HL-60/S4 (cell line): ENCODE results near the gene CSPG4.
"Not testable (repeated sequence)": the region's sequence is repeated elsewhere in the genome, so short reads cannot be mapped to it uniquely, and the experiment has no call there.

Experiments
- in situ Hi-C: fragments of 300-500 bp; cut with MboI; formaldehyde crosslinking; loops from 2 replicates; pipeline ENCODE4 v1.14.3; 2022; ENCODE audit warnings: low sequenced_read_pairs

The CSPG4 gene

DNA sequence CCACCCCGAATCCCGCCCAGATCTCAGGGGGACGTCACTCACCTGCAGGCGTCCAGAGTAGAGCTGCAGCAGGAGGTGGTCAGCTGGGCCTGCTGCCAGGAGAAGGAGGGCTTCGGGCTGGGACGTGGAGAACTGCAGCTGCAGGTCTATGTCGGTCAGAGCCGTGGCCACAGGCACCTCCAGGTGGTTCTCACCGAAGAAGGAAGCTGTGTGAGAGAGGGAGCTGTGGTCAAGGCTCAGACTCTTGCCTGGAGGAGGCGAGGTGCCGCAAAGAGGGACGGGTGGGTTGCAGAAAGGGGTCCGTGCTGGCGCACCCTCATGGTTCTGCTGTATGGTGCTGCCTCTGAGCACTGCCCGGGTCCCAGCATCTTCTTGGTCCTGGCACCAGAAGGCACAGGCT lies 19.6 kb downstream of the CSPG4 start:
- in situ Hi-C loops, result not testable (repeated sequence)

GRCh38 chr15:75692311-75692710 lies 20.3 kb downstream of the CSPG4 start:
- in situ Hi-C loops, result not testable (repeated sequence)

DNA sequence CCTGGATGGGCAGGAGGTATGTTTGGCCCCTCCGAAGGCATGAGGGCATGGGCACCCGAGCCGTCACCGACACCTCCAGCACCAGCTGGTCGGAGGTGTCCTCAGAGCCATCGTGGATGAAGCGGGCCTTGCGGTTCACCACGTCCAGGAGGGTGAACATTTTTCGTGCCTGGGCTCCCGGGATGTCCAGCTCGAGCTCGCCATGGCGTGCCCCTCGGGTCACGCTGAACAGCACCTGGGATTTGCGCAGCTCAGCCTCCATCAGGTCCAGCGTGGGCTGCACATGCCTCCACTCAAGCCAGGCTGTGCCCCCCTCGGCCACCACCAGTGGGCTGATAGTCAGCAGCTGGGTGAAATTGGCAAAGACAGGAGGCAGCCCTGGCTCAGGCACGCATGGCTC lies 23.2 kb downstream of the CSPG4 start:
- in situ Hi-C loops, result loop anchor here (5.0 kb wide), 1 partner anchor 103 kb away; no protein-coding TSS in a partner anchor

DNA sequence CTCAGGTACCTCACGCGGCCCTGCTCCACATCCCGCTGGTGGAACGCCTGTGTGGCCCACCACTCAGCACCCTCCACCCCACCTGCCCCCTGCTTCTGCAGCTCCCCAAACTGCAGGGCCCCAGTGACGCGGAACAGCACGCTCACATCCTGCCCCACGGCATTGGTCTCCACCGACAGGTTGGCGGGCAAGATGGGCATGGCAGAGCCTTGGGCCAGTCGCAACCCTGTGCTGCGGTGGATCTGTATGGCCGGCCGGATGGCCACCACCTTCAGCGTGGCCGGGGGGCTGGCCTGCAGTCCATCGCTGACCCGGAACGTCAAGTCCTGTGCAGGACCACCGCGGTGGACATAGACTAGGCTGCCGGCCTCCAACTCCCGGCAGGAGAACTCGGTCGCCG lies 23.8 kb downstream of the CSPG4 start:
- in situ Hi-C loops, result loop anchor here (5.0 kb wide), 1 partner anchor 103 kb away; no protein-coding TSS in a partner anchor

- in situ Hi-C loops, result loop anchor here (5.0 kb wide), 1 partner anchor 104 kb away; no protein-coding TSS in a partner anchor
Observed at GRCh38 chr15:75688278-75688557, 24.4 kb downstream of the CSPG4 start.

GRCh38 chr15:75687486-75688277 lies 25.0 kb downstream of the CSPG4 start:
- in situ Hi-C loops, result loop anchor here (5.0 kb wide), 1 partner anchor 105 kb away; no protein-coding TSS in a partner anchor

DNA sequence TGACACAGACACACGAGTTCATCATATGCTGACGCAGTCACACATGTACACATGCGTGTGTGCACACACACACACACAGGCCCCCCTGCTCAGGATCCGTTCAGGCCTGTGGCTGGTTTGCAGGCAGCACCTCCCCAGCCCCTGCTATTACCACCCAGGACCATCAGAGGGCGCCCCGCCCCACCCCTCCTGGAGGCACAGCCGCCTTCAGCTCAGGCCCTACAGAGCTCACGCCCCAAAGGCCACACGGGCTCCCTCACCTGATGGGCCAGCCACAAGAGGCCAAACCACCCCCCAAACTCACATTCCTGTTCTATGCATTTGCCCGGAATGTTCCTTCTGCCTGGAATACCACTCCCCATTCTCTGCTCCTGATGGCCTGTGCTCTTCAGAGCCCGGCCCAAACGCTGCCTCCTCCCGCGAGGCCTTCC lies 26.4 kb downstream of the CSPG4 start:
- in situ Hi-C loops, result loop anchor here (5.0 kb wide), 1 partner anchor 106 kb away; no protein-coding TSS in a partner anchor

GRCh38 chr15:75685195-75685594 lies 27.5 kb downstream of the CSPG4 start:
- in situ Hi-C loops, result loop anchor here (5.0 kb wide), 1 partner anchor 107 kb away; no protein-coding TSS in a partner anchor

GRCh38 chr15:75684648-75685047 lies 28.0 kb downstream of the CSPG4 start:
- in situ Hi-C loops, result loop anchor here (5.0 kb wide), 1 partner anchor 108 kb away; no protein-coding TSS in a partner anchor

GRCh38 chr15:75683646-75684312 lies 28.9 kb downstream of the CSPG4 start:
- in situ Hi-C loops, result not testable (repeated sequence)

GRCh38 chr15:75682181-75683135 lies 30.2 kb downstream of the CSPG4 start:
- in situ Hi-C loops, result no loop called here

DNA sequence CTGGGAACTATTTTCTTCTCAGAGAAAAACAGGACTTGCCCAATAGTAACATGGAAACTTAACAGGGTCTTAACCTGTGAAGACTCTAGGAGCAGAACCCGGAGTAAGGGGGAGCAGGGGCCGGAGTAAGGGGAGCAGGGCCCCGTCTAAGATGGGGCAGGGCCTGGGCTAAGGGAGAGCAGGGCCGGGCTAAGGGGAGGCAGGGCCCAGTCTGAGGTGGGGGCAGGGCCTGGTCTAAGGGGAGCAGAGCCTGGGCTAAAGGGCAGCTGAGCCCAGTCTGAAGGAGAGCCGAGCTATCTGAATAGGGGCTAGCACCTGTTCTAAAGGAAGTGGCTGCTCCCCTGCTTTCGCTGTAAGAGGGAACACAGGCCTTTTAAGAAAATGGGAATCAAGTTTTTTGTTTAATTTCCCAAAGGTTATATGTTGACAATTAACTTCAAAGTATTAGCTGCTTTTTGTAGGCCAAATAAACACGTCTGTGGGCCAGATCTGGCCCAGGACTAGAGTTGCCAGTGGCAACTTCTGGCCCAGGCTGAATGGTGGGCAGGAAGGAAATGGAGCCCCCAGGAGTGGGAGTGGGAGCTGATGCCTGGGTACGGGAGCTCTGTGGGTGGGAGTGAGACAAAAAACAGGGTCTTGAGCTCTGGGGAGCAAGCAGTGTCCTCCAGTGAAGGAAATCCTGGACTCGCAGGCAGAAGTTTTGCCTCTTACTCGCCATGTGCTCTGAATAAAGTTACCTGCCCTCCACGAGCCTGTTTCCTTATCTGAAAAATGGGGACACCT lies 32.5 kb downstream of the CSPG4 start:
- in situ Hi-C loops, result no loop called here

- in situ Hi-C loops, result loop anchor here (10.0 kb wide), 1 partner anchor 454 kb away; no protein-coding TSS in a partner anchor
Observed at GRCh38 chr15:75678324-75678690, 34.3 kb downstream of the CSPG4 start.

- in situ Hi-C loops, result loop anchor here (10.0 kb wide), 1 partner anchor 453 kb away; no protein-coding TSS in a partner anchor
Observed at GRCh38 chr15:75677465-75678323, 35.0 kb downstream of the CSPG4 start.

- in situ Hi-C loops, result loop anchor here (10.0 kb wide), 1 partner anchor 452 kb away; no protein-coding TSS in a partner anchor
Observed at GRCh38 chr15:75676688-75677464, 35.8 kb downstream of the CSPG4 start.

- in situ Hi-C loops, result loop anchor here (10.0 kb wide), 1 partner anchor 451 kb away; no protein-coding TSS in a partner anchor
Observed at GRCh38 chr15:75675579-75676404, 36.9 kb downstream of the CSPG4 start.

DNA sequence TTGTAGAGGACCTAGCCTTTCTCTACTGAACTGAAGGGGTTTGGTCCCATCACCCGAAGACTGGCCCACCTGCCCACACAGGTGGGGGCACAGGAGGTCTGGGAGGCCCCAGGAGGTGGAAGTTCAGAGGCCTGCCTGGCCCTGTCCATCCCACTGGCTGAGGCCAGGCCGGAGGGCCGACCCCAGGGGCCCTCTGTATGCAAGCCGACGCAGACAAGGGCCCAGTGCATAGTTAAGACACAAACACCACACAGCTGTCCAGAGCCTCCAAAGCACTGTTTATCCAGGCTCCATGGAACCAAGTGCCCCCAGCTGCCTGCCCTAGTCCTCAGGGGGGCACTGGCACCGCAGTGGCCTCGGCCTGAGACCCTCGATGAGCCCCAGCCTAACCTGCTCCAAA lies 38.3 kb downstream of the CSPG4 start:
- in situ Hi-C loops, result loop anchor here (10.0 kb wide), 1 partner anchor 450 kb away; no protein-coding TSS in a partner anchor
